AG20443 (cell line): ENCODE results near the gene CPSF2.
"Not testable (repeated sequence)": the region's sequence is repeated elsewhere in the genome, so short reads cannot be mapped to it uniquely, and the experiment has no call there.

ENCODE experiments used
- DNase-seq: peaks from one replicate; pipeline ENCODE4 v3.0.0; 2012; ENCODE audit warnings: low spot score, mixed read lengths

The CPSF2 gene

GRCh38 chr14:92160619-92161018, 38.9 kb downstream of the CPSF2 start:
- peak; percentile 84 for DNase-seq

GRCh38 chr14:92161521-92161920, 39.8 kb downstream of the CPSF2 start:
- DNase-seq = no peak

DNA sequence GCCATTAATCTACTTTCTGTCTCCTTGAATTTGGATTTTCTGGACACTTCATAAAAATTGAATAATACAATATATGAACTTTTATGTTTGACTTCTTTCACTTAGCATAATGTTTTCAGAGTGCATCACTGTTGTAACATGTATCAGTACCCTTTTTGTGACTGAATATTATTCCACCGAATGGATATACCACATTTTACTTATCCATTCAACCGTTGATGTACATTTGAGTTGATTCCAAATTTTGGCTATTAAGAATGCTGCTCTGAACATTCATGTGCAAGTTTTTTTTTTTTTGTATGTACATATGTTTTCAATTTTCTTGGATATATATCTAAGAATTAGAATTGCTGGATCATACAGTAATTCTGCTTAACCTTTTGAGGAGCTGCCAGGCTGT, 43.2 kb downstream of the CPSF2 start:
- DNase-seq = no peak

DNA sequence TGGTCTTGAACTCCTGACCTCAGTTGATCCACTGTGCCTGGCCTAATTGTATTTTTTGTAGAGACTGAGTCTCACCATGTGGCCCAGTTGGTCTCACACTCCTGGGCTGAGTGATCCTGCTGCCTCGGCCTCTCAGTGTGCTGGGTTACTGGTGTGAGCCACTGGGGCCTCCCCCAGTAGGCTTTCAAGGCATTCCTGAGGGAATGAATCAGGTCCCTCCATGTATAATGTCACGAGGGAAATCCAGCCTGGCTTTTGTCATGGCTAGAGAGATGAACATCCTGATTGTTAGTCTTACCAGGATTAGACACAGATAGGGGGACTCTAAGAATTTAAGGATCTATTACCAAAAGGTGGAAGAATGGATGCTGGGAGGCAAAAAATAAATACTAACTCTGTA, 51.9 kb downstream of the CPSF2 start:
- peak; percentile 35 for DNase-seq

GRCh38 chr14:92175811-92176210, 54.0 kb downstream of the CPSF2 start:
- DNase-seq = no peak

DNA sequence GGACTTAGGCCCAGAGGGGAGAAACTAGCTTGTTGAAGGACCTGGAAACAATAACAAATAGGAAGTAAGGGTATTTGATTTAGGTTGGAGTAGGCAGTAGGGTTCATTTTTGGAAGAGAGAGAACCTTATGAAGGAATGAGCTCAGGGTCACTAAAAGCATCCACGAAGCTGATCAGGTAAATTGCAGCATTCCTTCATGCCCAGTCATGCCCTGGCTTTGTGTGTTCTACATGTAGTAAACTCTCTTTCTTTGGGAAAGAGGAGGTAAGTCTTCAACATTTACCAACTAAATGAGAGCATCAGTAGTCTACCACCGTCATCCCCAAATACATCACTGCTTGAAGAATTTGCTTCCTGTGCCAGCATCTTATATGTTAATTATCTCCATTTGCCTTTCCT, 54.7 kb downstream of the CPSF2 start:
- DNase-seq = no peak

- not testable (repeated sequence) for DNase-seq
These were observed 57.4 kb downstream of the CPSF2 start for GRCh38 chr14:92179178-92179577.

DNA sequence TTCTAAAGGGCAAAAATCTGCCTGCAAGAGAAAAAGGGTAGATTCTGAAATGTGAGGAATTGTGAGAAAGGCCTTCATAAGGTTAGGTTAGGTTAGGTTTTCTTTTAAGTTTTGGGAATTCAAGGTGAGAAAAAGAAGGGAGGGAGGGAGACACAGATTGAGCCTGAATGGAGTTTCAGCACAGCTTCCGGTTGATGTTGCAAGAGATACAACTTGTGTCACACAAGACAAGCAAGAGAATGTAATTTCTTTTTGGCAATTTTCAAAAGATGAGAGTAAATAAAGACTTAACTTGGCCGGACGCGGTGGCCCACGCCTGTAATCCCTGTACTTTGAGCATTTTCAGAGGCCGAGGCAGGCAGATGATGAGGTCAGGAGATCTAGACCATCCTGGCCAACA, 63.8 kb downstream of the CPSF2 start:
- no peak for DNase-seq

DNA sequence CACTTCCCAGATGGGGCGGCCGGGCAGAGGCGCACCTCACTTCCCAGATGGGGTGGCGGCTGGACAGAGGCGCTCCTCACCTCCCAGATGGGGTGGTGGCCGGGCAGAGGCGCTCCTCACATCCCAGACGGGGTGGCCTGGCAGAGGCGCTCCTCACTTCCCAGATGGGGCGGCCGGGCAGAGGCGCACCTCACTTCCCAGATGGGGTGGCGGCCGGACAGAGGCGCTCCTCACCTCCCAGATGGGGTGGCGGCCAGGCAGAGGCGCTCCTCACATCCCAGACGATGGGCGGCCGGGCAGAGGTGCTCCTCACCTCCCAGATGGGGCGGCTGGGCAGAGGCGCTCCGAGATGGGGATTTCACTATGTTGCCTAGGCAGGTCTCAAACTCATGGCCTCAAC, 65.8 kb downstream of the CPSF2 start:
- not testable (repeated sequence) for DNase-seq

- no peak for DNase-seq
These were observed 69.0 kb downstream of the CPSF2 start for GRCh38 chr14:92190768-92191167.

DNA sequence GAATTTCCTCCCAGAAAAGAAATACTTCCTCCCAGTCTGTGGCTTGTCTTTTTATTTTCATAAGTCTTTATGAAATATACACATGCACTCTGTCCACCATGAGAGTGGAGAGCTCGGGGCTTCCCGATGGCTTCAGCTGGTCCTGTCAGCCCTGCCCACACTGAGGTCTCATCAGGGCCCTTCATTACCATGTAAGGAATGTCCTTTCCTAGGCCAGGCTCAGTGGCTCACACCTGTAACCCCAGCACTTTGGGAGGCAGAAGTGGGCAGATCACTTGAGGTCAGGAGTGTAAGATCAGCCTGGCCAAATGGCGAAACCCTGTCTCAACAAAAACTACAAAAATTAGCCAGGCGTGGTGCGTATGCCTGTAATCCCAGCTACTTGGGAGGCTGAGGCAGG, 77.0 kb downstream of the CPSF2 start:
- DNase-seq = no peak

DNA sequence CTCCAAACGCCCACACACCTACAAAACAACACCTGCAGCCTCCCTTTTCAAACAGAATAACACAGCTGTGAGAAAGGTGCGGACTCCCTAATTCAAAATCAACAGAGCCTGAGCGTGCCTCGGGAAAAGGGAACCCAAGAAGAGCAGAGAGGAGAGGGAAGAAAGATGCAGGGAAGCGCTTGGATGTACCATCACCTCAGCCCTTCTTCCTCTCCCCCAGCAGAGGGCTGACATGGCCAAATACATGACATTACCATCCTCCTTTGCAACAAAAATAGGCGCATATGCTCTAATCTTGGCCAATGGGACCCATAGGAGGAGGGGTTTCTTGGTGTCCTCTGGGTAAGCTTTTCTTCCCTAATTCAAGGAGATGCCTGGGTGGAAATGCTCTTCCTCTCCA, 78.0 kb downstream of the CPSF2 start:
- DNase-seq = no peak

GRCh38 chr14:92203116-92203515, 81.3 kb downstream of the CPSF2 start:
- no peak for DNase-seq

DNA sequence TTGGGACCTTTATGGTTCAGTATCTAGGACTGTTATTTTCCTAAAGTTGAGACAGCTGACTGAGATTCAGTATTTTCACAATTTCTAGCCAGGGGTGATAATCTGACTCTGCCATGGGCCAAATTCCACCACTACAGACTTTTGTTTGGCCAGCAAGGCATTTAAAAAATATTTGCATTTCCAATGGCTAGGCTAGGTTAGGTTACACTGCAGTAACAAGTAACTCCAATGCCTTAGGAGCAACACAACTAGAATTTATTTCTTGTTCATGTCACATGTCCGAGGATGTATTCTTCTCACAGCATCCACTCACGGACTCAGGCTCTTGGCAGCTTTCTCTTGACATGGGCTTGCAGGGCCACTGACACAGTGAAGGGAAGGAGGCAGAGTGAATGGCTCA, 83.0 kb downstream of the CPSF2 start:
- DNase-seq = no peak

DNA sequence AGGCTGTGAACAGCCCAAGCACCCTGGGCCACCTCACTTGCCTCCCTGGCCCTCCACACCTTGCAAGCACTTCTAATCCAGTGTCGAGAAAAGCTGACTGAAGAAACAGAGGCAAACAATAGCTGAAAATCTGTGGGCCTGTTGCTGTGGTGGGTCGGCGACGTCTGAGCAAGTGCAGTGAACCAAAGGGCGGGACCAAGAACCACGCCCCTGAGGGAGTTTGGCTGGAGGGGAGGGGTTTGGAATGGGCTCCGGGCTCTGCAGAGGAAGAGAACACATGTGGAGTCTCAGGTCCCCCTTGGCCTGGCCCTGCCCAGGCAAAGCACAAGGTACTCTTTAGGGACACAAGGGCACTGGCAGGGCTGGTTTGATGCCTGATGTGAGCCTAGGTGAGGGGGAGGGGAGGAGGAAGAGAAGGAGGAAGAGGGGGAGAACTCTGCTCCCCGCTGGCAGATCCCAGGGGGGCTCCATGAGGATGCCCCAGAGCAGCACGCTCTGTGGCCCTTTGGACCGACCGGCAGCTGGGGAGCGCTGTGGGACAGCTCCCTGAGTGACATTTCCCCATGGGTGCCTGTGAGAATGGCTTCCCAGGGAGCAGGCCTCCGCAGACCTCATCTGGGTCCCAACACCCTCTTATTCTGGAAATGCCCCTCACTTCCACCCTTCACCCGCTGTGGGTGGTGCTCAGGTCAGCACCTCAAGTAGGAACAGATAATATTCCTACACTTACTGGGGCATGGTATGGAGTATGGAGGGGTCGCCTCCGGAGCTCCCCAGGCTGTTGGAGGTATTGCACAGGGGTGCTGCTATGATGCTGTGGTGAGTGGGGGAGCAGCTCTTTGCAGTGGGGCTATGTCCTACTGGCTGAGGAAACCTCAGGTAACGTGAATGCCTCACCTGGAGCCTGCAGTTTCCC, 85.5 kb downstream of the CPSF2 start:
- no peak for DNase-seq

- no peak for DNase-seq
These were observed 86.1 kb downstream of the CPSF2 start for GRCh38 chr14:92207928-92208265.

DNA sequence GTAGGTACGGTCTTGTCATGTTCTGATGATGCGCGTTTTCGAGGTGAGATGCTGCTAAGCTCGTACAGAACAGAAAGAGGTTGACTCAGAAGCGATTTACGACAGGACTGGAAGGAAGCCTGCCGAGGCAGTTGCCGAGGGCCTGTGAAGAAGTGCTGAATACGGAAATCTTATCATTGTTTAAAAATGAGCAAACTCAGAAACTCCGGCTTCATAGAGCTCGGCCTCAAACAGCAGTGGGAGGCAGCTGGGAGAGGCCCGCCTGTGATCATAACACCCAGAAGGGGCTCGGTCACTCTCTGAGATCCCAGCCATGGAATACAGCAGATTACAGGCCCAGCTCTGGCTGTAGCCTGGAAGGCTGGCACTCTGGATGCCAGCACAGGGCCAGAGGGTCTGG, 87.4 kb downstream of the CPSF2 start:
- no peak for DNase-seq

- not testable (repeated sequence) for DNase-seq
These were observed 91.4 kb downstream of the CPSF2 start for GRCh38 chr14:92213125-92213524.

DNA sequence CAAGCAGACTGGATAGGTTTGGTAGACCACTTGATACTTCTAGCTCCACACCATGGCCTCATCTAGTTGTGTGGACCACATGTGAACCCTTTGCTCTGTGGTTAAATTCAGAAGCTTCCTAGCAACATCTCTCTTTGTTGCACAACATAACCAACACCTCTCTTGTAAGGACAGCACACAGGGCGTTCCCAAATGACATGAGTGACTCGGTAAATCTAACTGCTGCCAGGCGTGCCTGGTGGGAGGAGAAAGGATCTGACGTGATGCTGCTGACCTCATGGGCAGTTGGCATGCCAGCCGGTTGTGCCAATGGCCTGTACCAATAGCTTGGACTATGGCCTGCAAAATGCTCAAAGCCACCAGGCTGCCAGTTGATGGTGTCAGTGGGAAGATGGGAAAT, 93.8 kb downstream of the CPSF2 start:
- DNase-seq = peak; percentile 49

- peak; percentile 43 for DNase-seq
These were observed 96.2 kb downstream of the CPSF2 start for GRCh38 chr14:92217936-92218335.
